GM19099 (cell line): Measurements from ENCODE around the gene TRAF2.
A peak's percentile ranks its signal among the peaks of the same experiment; 100 is the strongest.

ENCODE experiments used
- POLR2A ChIP-seq: IDR thresholded peaks from 3 replicates; pipeline ENCODE4 v1.6.1; 2011; ENCODE audit warnings: low read depth; ENCODE audit not compliant: insufficient read length; ENCODE audit errors: extremely low read depth

The TRAF2 gene

DNA sequence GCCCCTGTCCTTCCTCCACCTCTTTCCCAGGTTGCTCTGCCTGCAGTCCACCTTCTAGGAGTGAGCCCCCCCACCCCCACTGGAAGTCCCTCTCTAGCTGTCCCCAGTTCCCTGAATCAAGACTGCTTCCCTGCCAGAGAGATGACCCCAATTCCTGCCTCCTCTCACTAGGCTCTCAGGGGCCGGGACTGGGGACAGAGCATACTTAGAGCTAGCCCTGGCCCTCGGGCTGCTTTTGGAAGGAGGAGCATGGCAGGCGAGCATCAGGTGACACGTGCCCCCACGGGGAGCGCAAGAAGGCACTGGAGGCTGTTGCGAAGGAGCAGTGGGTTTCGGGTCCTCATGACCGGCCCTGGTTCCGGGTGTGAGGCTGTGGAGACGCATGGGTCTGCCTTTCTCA lies 9.7 kb downstream of the TRAF2 start:
- TF ChIP-seq POLR2A = no peak

DNA sequence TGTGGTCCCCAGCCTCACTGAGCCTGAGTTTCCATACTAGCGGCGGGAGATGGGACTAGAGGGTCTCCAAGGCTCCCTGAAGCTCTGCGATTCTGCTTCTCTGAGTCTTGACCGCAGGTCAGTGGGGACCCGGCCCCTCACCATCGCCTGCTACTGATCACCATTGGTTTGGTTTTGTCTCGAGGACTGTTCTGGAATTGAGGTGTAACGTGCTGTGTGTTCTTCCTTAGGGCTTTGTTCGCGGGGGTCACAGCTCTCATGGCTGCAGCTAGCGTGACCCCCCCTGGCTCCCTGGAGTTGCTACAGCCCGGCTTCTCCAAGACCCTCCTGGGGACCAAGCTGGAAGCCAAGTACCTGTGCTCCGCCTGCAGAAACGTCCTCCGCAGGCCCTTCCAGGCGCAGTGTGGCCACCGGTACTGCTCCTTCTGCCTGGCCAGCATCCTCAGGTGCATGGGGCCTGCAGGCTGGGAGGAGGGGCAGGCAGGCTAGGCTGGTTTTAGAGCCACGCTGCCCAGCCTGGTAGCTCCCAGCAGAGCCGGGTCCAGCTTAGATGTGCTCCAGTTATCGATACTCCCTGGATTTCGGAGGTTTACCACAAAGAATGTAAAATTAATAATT lies 12.3 kb downstream of the TRAF2 start:
- TF ChIP-seq POLR2A = no peak

DNA sequence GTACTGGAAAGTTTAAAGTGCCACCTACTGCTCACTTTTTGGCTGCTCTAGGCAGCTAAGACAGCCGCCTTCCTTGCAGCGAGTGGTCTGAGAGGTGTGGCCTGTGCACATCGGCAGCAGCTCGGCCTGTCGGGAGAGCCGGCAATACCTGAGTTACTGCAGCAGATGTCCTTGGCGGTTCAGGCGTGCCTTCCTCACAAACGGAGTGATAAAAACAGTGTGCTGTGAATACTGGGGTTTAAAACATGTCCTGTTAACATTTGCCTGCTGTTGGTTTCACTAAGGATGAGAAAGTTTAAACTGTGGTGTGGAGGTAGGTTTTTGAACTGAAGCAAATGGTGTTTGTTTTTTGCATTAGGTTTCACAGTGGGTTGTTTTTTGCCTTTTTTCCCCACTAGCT lies 12.9 kb downstream of the TRAF2 start:
- no peak for TF ChIP-seq POLR2A

DNA sequence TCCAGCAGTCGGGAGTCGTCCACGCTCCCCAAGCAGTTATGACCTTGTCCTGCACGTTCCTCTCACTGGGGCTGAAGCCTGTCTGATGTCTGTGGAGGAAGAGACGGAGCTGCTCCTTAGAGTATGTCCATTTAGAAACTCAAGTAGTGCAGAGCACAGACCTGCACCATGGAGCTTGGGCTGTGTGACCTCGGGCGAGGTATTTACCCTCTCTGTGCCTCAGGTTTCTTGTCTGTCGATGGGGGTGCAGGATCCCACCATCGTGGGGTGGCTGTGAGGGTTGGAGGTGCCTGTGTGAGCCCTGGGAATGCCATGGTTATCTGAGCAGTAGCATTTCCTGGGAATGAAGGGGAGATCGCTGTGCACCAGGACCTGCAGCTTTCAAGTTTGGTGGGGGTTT lies 14.2 kb downstream of the TRAF2 start:
- TF ChIP-seq POLR2A = no peak

DNA sequence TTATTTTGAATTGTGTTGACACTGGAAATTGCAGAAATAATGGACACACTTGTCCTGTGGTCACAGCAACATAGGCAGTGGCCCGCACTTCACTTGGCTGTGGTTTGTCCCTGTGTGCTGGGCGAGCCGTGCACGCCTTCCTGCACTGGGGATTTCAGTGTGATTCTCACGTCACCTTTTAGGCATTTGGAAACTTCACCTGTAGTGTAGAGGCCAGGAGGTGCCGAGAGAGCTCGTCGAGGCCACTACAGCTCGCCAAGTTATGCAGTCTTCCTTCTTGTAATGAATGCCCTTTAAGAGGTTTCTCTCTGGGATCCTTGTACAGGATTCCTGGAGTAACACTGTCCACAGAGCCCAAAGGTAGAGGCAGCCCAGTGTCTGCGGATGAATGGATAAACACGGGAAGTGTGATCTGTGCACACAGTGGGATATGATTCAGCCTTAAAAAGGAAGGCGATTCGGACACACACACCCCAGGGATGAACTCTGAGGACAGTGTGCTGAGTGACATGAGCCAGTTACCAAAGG lies 14.7 kb downstream of the TRAF2 start:
- TF ChIP-seq POLR2A = no peak

DNA sequence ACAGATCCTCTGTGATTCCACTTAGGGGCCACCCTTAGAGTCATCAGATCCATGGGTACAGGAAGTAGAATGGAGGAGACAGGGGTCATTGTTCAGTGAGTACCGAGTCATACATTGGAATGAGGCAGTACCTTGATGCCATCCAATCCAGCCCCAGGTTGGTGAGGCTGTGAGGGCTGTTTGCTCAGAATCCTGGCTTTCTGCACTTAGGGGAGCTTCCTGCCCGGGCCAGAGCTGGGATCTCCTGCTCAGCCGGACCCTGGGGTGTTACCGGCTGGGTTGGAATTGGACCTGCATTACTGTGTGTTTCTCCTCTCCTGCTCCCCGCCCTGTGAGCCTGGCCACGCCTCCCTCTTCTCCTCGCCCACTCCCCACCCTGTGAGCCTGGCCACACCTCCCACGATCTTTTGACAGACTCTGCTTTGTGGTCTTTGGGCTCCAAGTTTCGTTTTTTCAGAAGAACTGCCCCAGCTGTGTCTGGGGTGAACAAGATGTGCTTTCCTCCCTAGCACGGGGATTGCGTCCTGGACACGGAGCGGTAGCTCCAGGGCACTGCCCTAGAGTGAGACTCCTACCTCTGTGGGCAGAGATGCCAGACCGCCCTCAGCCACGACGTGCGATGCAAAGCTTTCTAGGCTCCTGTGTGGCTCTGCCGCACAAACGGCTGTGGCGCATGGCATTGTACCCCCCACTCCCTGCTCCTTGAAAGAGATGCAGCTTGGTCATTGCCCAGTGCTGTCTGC lies 15.4 kb downstream of the TRAF2 start:
- TF ChIP-seq POLR2A = peak; percentile 68

DNA sequence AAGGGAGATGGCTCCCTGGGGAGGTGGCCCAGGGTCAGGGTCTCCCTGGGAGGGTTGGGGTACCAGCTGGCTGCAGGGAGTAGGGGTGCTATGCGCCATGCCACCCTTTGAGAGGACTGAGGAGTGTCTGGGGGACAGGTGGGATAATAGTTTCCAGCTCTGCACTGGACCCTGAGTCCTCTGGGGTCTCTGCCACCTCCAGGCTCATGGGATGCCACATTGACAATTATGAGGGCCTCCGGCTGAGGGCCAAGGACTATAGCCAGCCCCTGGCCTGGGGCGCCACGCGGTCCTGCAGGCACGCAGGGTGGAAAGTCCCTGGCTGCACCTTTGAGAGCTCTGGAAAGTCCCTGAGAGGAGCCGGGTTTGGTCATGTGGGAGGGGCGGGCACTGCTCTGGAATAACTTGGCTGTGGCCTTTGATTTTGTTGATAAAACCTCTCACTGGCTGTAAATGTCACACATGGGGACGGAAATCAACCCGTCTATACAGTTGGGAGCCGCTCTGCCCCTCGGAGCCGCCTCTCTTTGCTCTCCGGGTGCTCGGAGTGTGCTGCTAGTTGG lies 16.0 kb downstream of the TRAF2 start:
- peak; percentile 51 for TF ChIP-seq POLR2A

DNA sequence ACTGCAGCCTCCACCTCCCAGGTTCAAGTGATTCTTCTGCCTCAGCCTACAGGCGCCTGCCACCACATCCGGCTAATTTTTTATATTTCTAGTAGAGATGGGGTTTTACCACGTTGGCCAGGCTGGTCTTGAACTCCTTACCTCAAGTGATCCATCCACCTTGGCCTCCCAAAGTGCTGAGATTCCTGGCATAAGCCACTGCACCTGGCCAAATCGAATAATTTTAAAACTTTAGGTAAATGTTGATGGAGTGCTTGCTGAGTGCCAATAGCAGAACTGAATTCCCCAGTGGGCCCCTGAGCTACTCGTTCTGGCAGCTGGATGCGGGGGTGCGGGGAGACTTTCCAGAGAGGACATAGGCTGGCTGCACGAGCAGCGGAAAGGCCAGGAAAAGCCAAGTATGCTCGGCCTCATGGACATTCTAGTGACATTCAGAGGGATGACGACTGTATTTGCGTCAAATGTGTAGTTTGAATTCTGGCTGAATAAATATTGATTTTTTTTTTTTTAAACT lies 16.8 kb downstream of the TRAF2 start:
- no peak for TF ChIP-seq POLR2A

DNA sequence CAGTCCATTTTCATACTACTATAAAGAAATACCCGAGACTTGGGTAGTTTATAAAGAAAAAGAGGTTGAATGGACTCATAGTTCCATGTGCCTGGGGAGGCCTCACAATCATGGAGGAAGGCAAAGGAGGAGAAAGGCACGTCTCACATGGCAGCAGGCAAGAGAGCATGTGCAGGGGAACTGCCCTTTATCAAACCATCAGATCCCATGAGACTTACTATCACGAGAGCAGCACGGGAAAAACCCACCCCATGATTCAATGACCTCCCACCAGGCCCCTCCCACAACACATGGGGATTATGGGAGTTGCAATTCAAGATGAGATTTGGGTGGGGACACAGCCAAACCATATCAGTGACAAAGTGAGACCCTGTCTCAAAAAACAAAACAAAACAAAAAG lies 19.9 kb downstream of the TRAF2 start:
- TF ChIP-seq POLR2A = no peak

DNA sequence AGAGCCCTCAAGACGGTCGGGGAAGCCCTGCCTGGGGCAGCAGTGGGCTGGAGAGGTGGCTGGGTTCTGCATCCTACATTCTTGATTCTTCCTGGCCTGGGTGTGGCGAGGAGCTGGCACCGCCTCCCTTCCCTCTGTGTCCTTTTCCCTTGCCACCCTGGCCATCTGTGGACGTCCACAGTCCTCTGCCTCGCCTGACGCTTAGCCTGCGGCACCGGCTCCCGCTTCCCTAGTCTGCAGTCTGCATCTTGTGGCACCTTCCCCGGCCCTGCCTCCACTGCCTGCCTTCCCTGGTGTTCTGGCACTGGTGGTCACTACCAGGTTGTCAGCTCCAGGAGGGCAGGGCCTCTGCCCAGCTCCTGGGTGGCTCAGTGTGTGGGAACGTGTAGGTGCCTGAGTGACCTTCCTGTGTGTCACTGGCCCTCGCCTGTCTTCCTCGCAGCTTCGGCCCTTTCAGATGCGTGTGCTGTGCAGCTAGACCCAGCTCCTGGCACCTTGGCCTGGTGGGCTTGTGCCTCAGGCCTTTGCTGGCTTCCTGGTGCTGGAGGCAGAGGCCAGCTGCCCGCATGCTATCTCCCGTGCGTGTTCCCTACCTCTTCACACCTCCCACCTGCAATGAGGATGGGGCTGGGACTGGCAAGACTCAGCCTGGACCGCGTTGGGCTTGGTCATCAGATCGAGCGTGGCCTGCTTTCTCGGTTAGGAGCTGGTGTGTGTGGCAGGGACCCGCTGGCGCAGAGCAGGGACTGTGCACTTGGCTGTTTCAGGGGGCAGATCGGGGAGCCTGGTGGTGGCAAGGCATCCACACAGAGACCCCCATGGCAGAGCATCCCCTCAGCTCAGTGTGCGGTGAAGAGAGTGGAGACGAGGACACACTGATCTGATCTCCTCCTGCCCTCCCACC lies 20.9 kb downstream of the TRAF2 start:
- TF ChIP-seq POLR2A = no peak

DNA sequence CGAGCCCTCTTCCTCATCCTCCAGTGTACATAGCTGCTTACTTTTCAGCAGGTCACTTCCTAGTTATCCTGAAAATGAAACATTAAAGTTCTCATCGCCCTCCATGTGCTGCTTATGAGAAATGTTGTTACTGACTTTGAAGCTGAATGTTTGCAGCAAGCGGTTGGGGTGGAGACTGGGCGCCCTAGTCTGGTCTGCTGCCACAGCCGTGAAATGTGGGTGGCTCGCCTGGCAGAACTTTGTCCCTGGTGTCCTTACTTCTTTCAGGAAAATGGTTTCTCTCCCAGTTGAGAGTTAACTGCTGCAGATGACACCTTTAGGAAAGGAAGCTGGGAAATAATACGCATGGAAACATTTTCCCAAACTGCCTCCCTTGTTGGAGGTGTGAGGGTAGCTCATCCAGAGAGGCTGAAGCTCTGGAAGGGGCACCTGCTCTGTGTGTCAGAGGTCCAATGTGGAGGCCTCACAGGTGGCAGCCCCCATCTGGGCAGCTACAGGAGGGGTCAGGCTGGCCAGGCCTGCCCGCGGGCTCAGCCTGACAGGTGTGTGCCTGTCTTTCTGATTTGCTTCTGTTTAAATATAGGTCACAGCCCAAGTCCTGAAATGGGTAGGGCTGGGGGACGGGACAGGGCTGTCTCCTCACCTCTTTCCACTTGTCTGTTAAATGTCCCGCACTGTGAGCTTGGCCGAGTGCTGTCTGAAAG lies 24.0 kb downstream of the TRAF2 start:
- no peak for TF ChIP-seq POLR2A

DNA sequence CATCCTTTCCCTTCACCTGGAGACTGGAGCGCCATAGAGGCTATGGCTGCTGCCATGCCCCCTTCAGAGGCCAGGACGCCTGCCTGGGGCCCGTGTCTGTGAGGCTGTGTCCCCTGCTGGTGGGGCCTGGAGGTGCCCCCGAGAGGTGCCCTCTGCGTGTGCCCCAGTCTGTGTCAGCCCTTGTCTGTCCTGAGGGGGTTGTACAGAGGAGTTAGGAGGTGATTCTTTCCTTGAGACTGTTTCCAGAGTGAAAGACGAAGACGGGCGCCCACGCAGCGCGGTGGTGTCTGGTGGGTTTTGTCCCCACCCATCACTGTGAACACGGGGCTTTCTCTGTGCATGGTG lies 24.6 kb downstream of the TRAF2 start:
- no peak for TF ChIP-seq POLR2A

DNA sequence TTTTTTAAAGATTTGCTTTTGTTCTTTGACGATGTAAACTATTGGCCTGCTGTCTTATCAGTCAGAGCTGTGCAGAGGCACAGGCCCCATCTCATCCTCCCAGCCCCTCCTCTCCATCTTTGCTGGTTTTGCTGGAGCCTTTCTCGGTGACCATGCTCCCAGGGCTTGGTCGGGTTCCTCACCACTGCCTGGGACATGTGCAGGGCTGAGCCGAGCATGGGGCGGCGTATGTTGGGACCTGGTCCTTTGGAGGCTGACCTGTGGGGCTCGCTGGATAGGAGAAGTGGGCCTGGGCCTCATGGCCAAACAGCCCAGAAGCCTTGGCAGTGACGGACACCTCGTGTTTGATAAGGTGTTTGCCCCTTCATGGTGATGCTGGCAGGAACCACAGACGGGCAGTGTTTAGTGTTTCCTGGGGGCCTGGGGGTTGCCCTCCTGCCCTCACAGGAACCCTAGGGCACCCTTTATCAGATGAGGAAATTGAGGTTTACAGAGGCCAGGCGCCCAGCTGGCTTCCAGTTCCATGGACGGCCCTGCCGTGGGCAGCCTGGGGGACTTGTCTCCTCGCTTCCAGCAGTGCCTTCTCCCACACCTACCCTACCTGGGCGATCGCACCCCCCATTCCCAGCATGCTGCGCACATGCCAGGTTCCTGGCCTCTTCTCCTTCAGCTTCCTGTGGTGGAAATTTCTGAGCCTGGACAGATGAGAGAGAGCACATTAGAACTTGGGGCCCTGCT lies 27.6 kb downstream of the TRAF2 start:
- TF ChIP-seq POLR2A = no peak

DNA sequence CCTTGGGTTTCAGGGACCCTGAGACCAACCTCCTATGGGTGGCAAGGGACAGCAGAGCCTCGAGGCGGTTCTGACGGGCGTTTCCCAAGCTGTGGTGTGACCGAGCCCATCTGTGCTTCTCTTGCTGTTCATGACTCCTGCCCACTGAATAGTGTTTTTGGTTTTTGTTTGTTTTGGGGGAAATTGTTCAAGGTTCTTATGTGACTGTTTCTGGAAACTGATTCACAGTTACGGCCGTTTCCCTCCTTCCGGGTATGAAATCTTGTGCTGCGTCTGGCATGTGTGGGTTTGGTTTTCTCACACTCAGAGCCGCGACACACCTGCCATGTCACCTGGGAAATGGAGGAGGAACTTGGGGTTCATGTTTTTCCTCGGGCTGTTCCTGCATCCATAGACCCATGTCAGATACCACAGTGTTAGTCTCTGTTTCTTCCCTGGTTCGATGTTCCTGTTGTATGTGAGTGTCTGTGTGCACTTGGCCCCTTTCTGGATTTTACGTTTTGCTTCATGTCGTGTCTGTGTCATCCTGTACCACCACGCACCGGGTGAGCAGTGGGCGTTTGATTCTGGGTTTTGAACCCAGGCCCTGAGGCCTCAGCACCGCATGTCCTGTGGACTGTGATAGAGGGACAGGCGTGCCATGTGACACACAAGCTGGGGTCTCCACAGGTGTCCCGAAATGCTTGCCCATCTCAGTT lies 29.5 kb downstream of the TRAF2 start:
- TF ChIP-seq POLR2A = no peak
